ENCODE measurements around the gene PPP1R3F. TPM values are rescaled to one million over a fixed set of nuclear protein-coding genes. Genes with fewer than 3 reads are reported as not detected.

The PPP1R3F gene
- polyA plus RNA-seq, 1 donor from 2014 or later: 21.0 TPM

GRCh38 chrX:49263631-49264030, 6.0 kb upstream of the PPP1R3F start:
- H4K20me1 ChIP-seq (ENCODE audit: insufficient read depth): no peaks in the 10 kb centered on the region
- no peaks in the 10 kb centered on the region for H3K79me2 ChIP-seq (replicated peaks; ENCODE audit: insufficient read depth, low read length)
- H3F3A ChIP-seq (ENCODE audit: insufficient read depth, low read length, poor library complexity, severe bottlenecking): no peaks in the 10 kb centered on the region
- no peaks in the 10 kb centered on the region for H3K36me3 ChIP-seq (ENCODE audit: insufficient read depth, low read length)
- H3K9me3 ChIP-seq (ENCODE audit: low read length): no peaks in the 10 kb centered on the region
- no peak overlapping the region for H2AFZ ChIP-seq (ENCODE audit: low read depth, low read length)
- H3K4me3 ChIP-seq (ENCODE audit: low read length): no peak overlapping the region
- no peaks in the 10 kb centered on the region for H3K27me3 ChIP-seq (ENCODE audit: insufficient read depth, low read depth, low read length)
- no peak overlapping the region for H3K9ac ChIP-seq (ENCODE audit: low read length)
- H3K27ac ChIP-seq (ENCODE audit: low read length): no peak overlapping the region
- no peaks in the 10 kb centered on the region for H3K9me2 ChIP-seq (ENCODE audit: insufficient read depth, low read length)
- H3K4me2 ChIP-seq (ENCODE audit: low read length): no peak overlapping the region
- TF ChIP-seq EP300 (conservative IDR thresholded peaks at IDR 0.05; ENCODE audit: poor library complexity, severe bottlenecking) (no peak), EZH2 (IDR thresholded peaks at IDR 0.05; ENCODE audit: borderline replicate concordance, insufficient read depth, low read length, poor library complexity, severe bottlenecking) (no peak), REST (IDR thresholded peaks at IDR 0.05; ENCODE audit: borderline replicate concordance) (no peak), TAF1 (IDR thresholded peaks at IDR 0.05; ENCODE audit: low read depth) (no peak), MXI1 (conservative IDR thresholded peaks at IDR 0.05; ENCODE audit: poor library complexity, severe bottlenecking) (no peak), SMC3 (conservative IDR thresholded peaks at IDR 0.05; ENCODE audit: poor library complexity) (no peak), RAD21 (conservative IDR thresholded peaks at IDR 0.05) (no peak), CTCF (IDR thresholded peaks at IDR 0.05; ENCODE audit: poor library complexity, severe bottlenecking) (no peak), POLR2AphosphoS5 (IDR thresholded peaks at IDR 0.05) (no peak)

GRCh38 chrX:49264460-49264859, 5.1 kb upstream of the PPP1R3F start, which contains the start of gene FOXP3:
TSS of gene FOXP3 (minus strand) at chrX:49264710. CDS start at chrX:49258505, 6,205 bp downstream.
- H3K36me3 ChIP-seq (ENCODE audit: insufficient read depth, low read length): no peaks in the 10 kb centered on the region
- H3K9me2 ChIP-seq (ENCODE audit: insufficient read depth, low read length): no peaks in the 10 kb centered on the region
- H3K4me2 ChIP-seq (ENCODE audit: low read length): no peak within 1 kb of the TSS
- H3K27me3 ChIP-seq (ENCODE audit: insufficient read depth, low read depth, low read length): no peaks in the 10 kb centered on the region
- H3F3A ChIP-seq (ENCODE audit: insufficient read depth, low read length, poor library complexity, severe bottlenecking): no peaks in the 10 kb centered on the region
- no peaks in the 10 kb centered on the region for H3K79me2 ChIP-seq (replicated peaks; ENCODE audit: insufficient read depth, low read length)
- no peak for TF ChIP-seq POLR2AphosphoS5 (IDR thresholded peaks at IDR 0.05)
- no peak for TF ChIP-seq SMC3 (conservative IDR thresholded peaks at IDR 0.05; ENCODE audit: poor library complexity)
- no peak within 1 kb of the TSS for H3K4me3 ChIP-seq (ENCODE audit: low read length)
- no peaks in the 10 kb centered on the region for H4K20me1 ChIP-seq (ENCODE audit: insufficient read depth)
- no peak within 1 kb of the TSS for H3K9ac ChIP-seq (ENCODE audit: low read length)
- no peak within 1 kb of the TSS for H3K27ac ChIP-seq (ENCODE audit: low read length)
- H3K9me3 ChIP-seq (ENCODE audit: low read length): no peaks in the 10 kb centered on the region
- no peak within 1 kb of the TSS for H2AFZ ChIP-seq (ENCODE audit: low read depth, low read length)

All from neural cell (in vitro differentiated cells).